GM12878 (cell line): ENCODE measurements around the gene RCCD1. TPM values are rescaled to one million over a fixed set of nuclear protein-coding genes. Genes with fewer than 3 reads are reported as not detected.

Experiments used
- ATAC-seq: fragments of 200-7000 bp; cut with Tn5 transposase; 3 replicates; pipeline ENCODE4 v1.9.1; 2020; ENCODE audit warnings: mild to moderate bottlenecking, moderate library complexity
- BruUV-seq: library from RNA; stranded (reverse); fragments of 400-500 nt; replicated peaks from 2 replicates; lab custom pipeline; 2021; lab: Mats Ljungman, UMichigan
- CTCF ChIA-PET: fragments of 300-600 bp; sonication (Branson Sonifier 250); formaldehyde crosslinking; extraction: SDS; loops from one replicate; lab custom pipeline; 2021; ENCODE audit warnings: inconsistent platforms; lab: Yijun Ruan, JAX
- POLR2A ChIA-PET: fragments of 350-600 bp; formaldehyde crosslinking; extraction: SDS; loops from one replicate; lab custom pipeline; 2021; ENCODE audit warnings: inconsistent platforms; lab: Charles Lee
- RAD21 ChIA-PET: fragments of 300-600 bp; sonication (Branson Sonifier 250); formaldehyde crosslinking; loops from one replicate; lab custom pipeline; 2023; ENCODE audit warnings: antibody characterized with exemption; ENCODE audit not compliant: unreplicated experiment; lab: Charles Lee
- SMC1A ChIA-PET: fragments of 300-600 bp; sonication (Branson Sonifier 250); formaldehyde crosslinking; loops from one replicate; lab custom pipeline; 2023; ENCODE audit not compliant: unreplicated experiment, uncharacterized antibody; lab: Charles Lee
- DNase-seq: peaks from one replicate; pipeline ENCODE4 v3.0.0-alpha.2; 2011; ENCODE audit warnings: low read depth, low spot score
- FAIRE-seq: peaks from 3 replicates; lab custom pipeline; 2011; peaks lifted over from hg19 to GRCh38; lab: Jason Lieb, UNC
- H2AFZ ChIP-seq: 2 replicates; pipeline ENCODE4 v1.6.0; 2011; ENCODE audit warnings: low read depth, low read length, control low read depth; ENCODE audit not compliant: control insufficient read depth
- H3K27ac ChIP-seq: 2 replicates; pipeline ENCODE4 v1.5.1; 2011; ENCODE audit warnings: control low read depth; ENCODE audit not compliant: control insufficient read depth, insufficient read depth
- H3K27me3 ChIP-seq, 2 experiments: replicated peaks in 1 of 2; 2 replicates each; pipeline versions ENCODE4 v1.6.0 to v1.6.1; 2011; ENCODE audit warnings: low read length in 1 of 2; ENCODE audit not compliant: control insufficient read depth in 2 of 2, insufficient read depth in 2 of 2
- H3K36me3 ChIP-seq, 2 experiments: 2 replicates each; pipeline ENCODE4 v1.5.1; 2011; ENCODE audit warnings: low read length in 1 of 2; ENCODE audit not compliant: control insufficient read depth in 2 of 2, insufficient read depth in 2 of 2
- H3K4me1 ChIP-seq: 2 replicates; pipeline ENCODE4 v1.6.1; 2011; ENCODE audit warnings: mild to moderate bottlenecking, low read length, moderate library complexity, mixed read lengths; ENCODE audit not compliant: control insufficient read depth, insufficient read depth
- H3K4me2 ChIP-seq: 2 replicates; pipeline ENCODE4 v1.6.0; 2011; ENCODE audit warnings: control low read depth; ENCODE audit not compliant: control insufficient read depth, insufficient read depth
- H3K4me3 ChIP-seq: fragments of 200-600 bp; sonication (generic); 2 replicates; pipeline ENCODE4 v1.5.1; 2016
- H3K79me2 ChIP-seq: 2 replicates; pipeline ENCODE4 v1.6.0; 2011; ENCODE audit warnings: low read length; ENCODE audit not compliant: control insufficient read depth, insufficient read depth
- H3K9ac ChIP-seq: 2 replicates; pipeline ENCODE4 v1.8.0; 2011; ENCODE audit warnings: low read length, control low read depth, mixed read lengths; ENCODE audit not compliant: control insufficient read depth, insufficient read depth
- H3K9me3 ChIP-seq: replicated peaks from 3 replicates; pipeline ENCODE4 v1.5.1; 2011; ENCODE audit warnings: mild to moderate bottlenecking, low read length; ENCODE audit not compliant: control insufficient read depth, insufficient read depth
- H4K20me1 ChIP-seq: 2 replicates; pipeline ENCODE4 v1.6.0; 2011; ENCODE audit not compliant: control insufficient read depth, insufficient read depth
- CEBPB ChIP-seq, 2 experiments: fragments of 150-350 bp in 1 of 2; IDR thresholded peaks; 2 replicates each; pipeline ENCODE4 v1.6.1; 2012 to 2014; ENCODE audit warnings: low read depth in 2 of 2, low read length in 2 of 2, borderline replicate concordance in 1 of 2, inconsistent platforms in 1 of 2
- KDM1A ChIP-seq: fragments of 200-600 bp; sonication (generic); IDR thresholded peaks from 2 replicates; pipeline ENCODE4 v1.6.1; 2016; ENCODE audit warnings: borderline replicate concordance
- MXI1 ChIP-seq: fragments of 150-350 bp; IDR thresholded peaks from 2 replicates; pipeline ENCODE4 v1.6.1; 2011; ENCODE audit warnings: low read depth, mild to moderate bottlenecking, inconsistent platforms, low read length, improper control_type of control experiment
- NFXL1 ChIP-seq: fragments of 450-650 bp; IDR thresholded peaks from 2 replicates; pipeline ENCODE4 v1.6.1; 2017; ENCODE audit warnings: antibody characterized with exemption, mild to moderate bottlenecking, borderline replicate concordance
- PAX8 ChIP-seq: fragments of 450-650 bp; IDR thresholded peaks from 2 replicates; pipeline ENCODE4 v1.6.1; 2017; ENCODE audit warnings: mild to moderate bottlenecking, moderate library complexity
- ZBTB40 ChIP-seq: fragments of 450-650 bp; IDR thresholded peaks from 2 replicates; pipeline ENCODE4 v1.6.1; 2016; ENCODE audit warnings: mild to moderate bottlenecking, moderate library complexity, borderline replicate concordance
- WGBS: methylation state at CpG from one replicate; pipeline ENCODE4 v1.1.6; 2016; ENCODE audit warnings: low lambda C conversion rate; ENCODE audit not compliant: insufficient replicate concordance, insufficient coverage; ENCODE audit errors: missing lambda C conversion rate; 5-methylcytosine and 5-hydroxymethylcytosine counted together
- in situ Hi-C: fragments of 300-500 bp; cut with MboI; formaldehyde crosslinking; loops from 9 replicates; pipeline ENCODE4 v1.14.3; 2018; ENCODE audit warnings: mixed read lengths
- intact Hi-C: fragments of 100-400 bp; cut with micrococcal nuclease; formaldehyde crosslinking; loops from one replicate; pipeline ENCODE4 v1.14.2; 2022; ENCODE audit not compliant: unreplicated experiment
- polyA plus RNA-seq, 11 experiments: library from polyadenylated mRNA; depleted of rRNA in 4 of 11; unstranded in 6 of 11; stranded (reverse) in 5 of 11; fragments of >200 nt; fragmentation: Nextera tagmentation in 4 of 11; fragmentation: Illumina TruSeq in 1 of 11; extraction: Ambion mirVana in 4 of 11; extraction: Trizol in 1 of 11; gene quantifications; 1 replicate in 1 of 11; 2 replicates in 10 of 11; pipeline versions ENCODE4 v1.2.1 to v1.2.3, GENCODE V29; 2011 to 2016; ENCODE audit warnings: inconsistent platforms in 2 of 11, missing spikeins in 2 of 11, low read depth in 1 of 11
- total RNA-seq, 4 experiments: library from RNA; depleted of rRNA in 3 of 4; stranded (reverse); fragments of >200 nt in 3 of 4; fragmentation: Illumina TruSeq in 1 of 4; extraction: Trizol in 1 of 4; gene quantifications; 2 replicates each; pipeline versions ENCODE4 v1.2.1 to v1.2.3, GENCODE V29; 2013 to 2021
- TF ChIP-seq, protein P1 (sequence below): fragments of 450-650 bp; IDR thresholded peaks from 2 replicates; pipeline ENCODE4 v1.6.1; 2016; ENCODE audit warnings: mild to moderate bottlenecking

The RCCD1 gene
- total and polyA plus RNA-seq, 10 of the 15 experiments (the other 5 are each of a cell fraction or from before 2014, with no cell fraction given), result 5.2 to 30.4 (median 20.9) TPM

- no peak overlapping the region for H3K4me3 ChIP-seq
- H4K20me1 ChIP-seq, result no peaks in the 10 kb centered on the region
- no peak for ATAC-seq
- H3K36me3 ChIP-seq, result no peaks in the 10 kb centered on the region
- ChIA-PET SMC1A (interaction anchor here (0.5 to 1.6 kb wide), 2 partner anchors 10 to 255 kb away, joined by 3 to 7 read pairs; no protein-coding TSS in a partner anchor), POLR2A (interaction anchor here (0.6 to 1.4 kb wide), 4 partner anchors 31 to 1916 kb away, joined by 3 read pairs; partner anchors contain the start of gene UNC45A), RAD21 (interaction anchor here (1.0 to 1.1 kb wide), 2 partner anchors 31 to 36 kb away, joined by 3 read pairs; partner anchors contain the start of gene RCCD1), CTCF (interaction anchor here (0.6 to 2.3 kb wide), 3 partner anchors 9 to 59 kb away, joined by 5 to 8 read pairs (median 7); no protein-coding TSS in a partner anchor)
- H3K27me3 ChIP-seq, result no peaks in the 10 kb centered on the region
- H3K27ac ChIP-seq, result no peak overlapping the region
- no TSS peak for BruUV-seq
- no peak overlapping the region for H3K9ac ChIP-seq
- no peak overlapping the region; the same call in 1 of the 2 replicates for H2AFZ ChIP-seq
- peaks cover 96% of the 10 kb centered on the region for H3K79me2 ChIP-seq
- no peaks in the 10 kb centered on the region for H3K9me3 ChIP-seq
- 0 out of 2 replicates have a peak overlapping the region, but pooled peaks have one; percentile 7 for H3K4me2 ChIP-seq
- no peak for DNase-seq
- in situ Hi-C loops, result loop anchor here (25.0 kb wide), 1 partner anchor 1997 kb away; no protein-coding TSS in a partner anchor
- H3K4me1 ChIP-seq, result peaks cover 27% of the 10 kb centered on the region
- WGBS, result over 99% methylated on average over 4 of the region's 4 CpGs
- no peak for FAIRE-seq
- intact Hi-C loops, result loop anchor here (5.0 kb wide), 1 partner anchor 33 kb away; no protein-coding TSS in a partner anchor
- TF ChIP-seq KDM1A, result no peak
- no peak for TF ChIP-seq PAX8
- TF ChIP-seq, all 136 proteins: peak for 0
Measured at GRCh38 chr15:90990446-90990845, 35.8 kb downstream of the RCCD1 start.

DNA sequence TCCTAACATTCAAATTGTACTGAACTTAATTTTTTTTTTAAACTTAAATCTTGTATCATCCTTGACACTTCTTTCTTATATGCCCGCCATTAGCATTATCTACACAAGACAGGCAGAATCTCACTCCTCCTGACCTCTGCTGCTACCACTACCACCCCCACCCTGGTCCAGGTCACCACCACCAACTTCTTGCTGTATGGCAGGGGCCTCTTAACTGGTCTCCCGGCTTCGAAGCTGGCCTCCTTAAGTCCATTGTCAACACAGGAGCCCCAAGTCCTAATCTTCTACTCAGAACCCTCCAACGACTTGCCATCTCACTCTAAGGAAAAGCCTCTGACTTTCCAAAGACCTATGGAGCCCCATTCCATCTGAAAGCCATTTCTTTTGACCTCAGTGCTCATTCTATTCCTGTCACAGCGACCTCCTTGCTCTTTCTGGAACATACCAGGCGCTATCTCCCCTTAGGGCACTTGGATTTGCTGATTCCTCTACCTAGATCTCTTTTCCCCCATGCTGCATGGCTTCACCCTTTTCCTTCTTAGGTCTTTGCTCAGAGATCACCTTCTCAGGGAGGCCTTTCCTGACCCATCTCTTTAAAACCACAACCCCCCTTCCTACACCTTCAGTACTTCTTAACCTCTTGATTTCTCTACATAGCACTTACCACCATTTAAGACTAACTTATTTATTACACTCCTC, 37.1 kb downstream of the RCCD1 start:
- RAD21 ChIA-PET, result no interaction called here
- SMC1A ChIA-PET, result no interaction called here
- POLR2A ChIA-PET, result interaction anchor here (1.0 kb wide), 1 partner anchor 30 kb away, joined by 3 read pairs; no protein-coding TSS in a partner anchor
- ATAC-seq (no peak), FAIRE-seq (no peak), DNase-seq (no peak)
- BruUV-seq, result no TSS peak
- in situ Hi-C loops, result loop anchor here (25.0 kb wide), 1 partner anchor 1996 kb away; no protein-coding TSS in a partner anchor
- Histone ChIP-seq H2AFZ (peak overlapping the region; percentile 75), H3K4me2 (peak overlapping the region; percentile 86), H3K4me3 (peak overlapping the region; percentile 69), H3K9me3 (no peaks in the 10 kb centered on the region), H4K20me1 (no peaks in the 10 kb centered on the region), H3K79me2 (peaks cover 86% of the 10 kb centered on the region), H3K4me1 (peaks cover 21% of the 10 kb centered on the region), H3K27ac (peak overlapping the region; percentile 96), H3K36me3 (no peaks in the 10 kb centered on the region), H3K9ac (peak overlapping the region; percentile 15; the same call in 1 of the 2 replicates), H3K27me3 (no peaks in the 10 kb centered on the region)
- CTCF ChIA-PET, result interaction anchor here (1.0 kb wide), 1 partner anchor 60 kb away, joined by 3 read pairs; no protein-coding TSS in a partner anchor
- over 99% methylated on average over 6 of the region's 6 CpGs for WGBS
- intact Hi-C loops, result loop anchor here (5.0 kb wide), 1 partner anchor 34 kb away; no protein-coding TSS in a partner anchor
- TF ChIP-seq ZBTB40, result no peak
- TF ChIP-seq, protein P1, sequence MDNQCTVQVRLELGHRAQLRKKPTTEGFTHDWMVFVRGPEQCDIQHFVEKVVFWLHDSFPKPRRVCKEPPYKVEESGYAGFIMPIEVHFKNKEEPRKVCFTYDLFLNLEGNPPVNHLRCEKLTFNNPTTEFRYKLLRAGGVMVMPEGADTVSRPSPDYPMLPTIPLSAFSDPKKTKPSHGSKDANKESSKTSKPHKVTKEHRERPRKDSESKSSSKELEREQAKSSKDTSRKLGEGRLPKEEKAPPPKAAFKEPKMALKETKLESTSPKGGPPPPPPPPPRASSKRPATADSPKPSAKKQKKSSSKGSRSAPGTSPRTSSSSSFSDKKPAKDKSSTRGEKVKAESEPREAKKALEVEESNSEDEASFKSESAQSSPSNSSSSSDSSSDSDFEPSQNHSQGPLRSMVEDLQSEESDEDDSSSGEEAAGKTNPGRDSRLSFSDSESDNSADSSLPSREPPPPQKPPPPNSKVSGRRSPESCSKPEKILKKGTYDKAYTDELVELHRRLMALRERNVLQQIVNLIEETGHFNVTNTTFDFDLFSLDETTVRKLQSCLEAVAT, result no peak
- no peak for TF ChIP-seq CEBPB (IDR thresholded peaks at IDR 0.05; ENCODE audit: borderline replicate concordance in 1 of 2, low read depth in 2 of 2, low read length in 2 of 2)
- TF ChIP-seq NFXL1, result no peak
- TF ChIP-seq MXI1, result no peak
